IMR-90 (cell line): ENCODE data around the gene ADGRB3. TPM values are rescaled to one million over a fixed set of nuclear protein-coding genes. Genes with fewer than 3 reads are reported as not detected.

Experiments used
- ATAC-seq: fragments of 200-7000 bp; cut with Tn5 transposase; 2 replicates; pipeline ENCODE4 v1.9.1; 2020; ENCODE audit warnings: low read depth, mild to moderate bottlenecking, moderate library complexity
- BruUV-seq: library from RNA; stranded (reverse); fragments of 400-500 nt; replicated peaks from 2 replicates; lab custom pipeline; 2021; lab: Mats Ljungman, UMichigan
- CTCF ChIA-PET: fragments of 300-600 bp; formaldehyde crosslinking; extraction: SDS; loops from one replicate; lab custom pipeline; 2021; ENCODE audit warnings: antibody characterized with exemption; lab: Yijun Ruan, JAX
- POLR2A ChIA-PET: fragments of 300-600 bp; sonication (Branson Sonifier 250); formaldehyde crosslinking; loops from one replicate; lab custom pipeline; 2022; ENCODE audit warnings: antibody characterized with exemption; ENCODE audit not compliant: unreplicated experiment; lab: Charles Lee
- DNase-seq: peaks from one replicate; pipeline ENCODE4 v3.0.0; 2013
- H2AFZ ChIP-seq: replicated peaks from 2 replicates; pipeline ENCODE3; 2013; ENCODE audit warnings: low read length, mild to moderate bottlenecking; ENCODE audit not compliant: poor library complexity
- H2AK5ac ChIP-seq: 2 replicates; pipeline ENCODE4 v1.6.1; 2013; ENCODE audit warnings: low read depth, low read length, inconsistent platforms
- H2AK9ac ChIP-seq: replicated peaks from 2 replicates; pipeline ENCODE3; 2013; ENCODE audit warnings: mild to moderate bottlenecking, low read depth, low read length, moderate library complexity; ENCODE audit not compliant: poor library complexity
- H2BK120ac ChIP-seq: 2 replicates; pipeline ENCODE4 v1.6.1; 2013; ENCODE audit warnings: low read depth, low read length, inconsistent platforms
- H2BK15ac ChIP-seq: 3 replicates; pipeline ENCODE4 v1.6.1; 2013; ENCODE audit warnings: low read depth, low read length, inconsistent platforms
- H2BK20ac ChIP-seq: 2 replicates; pipeline ENCODE4 v1.6.1; 2013; ENCODE audit warnings: low read depth, mild to moderate bottlenecking, inconsistent platforms, low read length, moderate library complexity
- H2BK5ac ChIP-seq: 2 replicates; pipeline ENCODE4 v1.6.1; 2013; ENCODE audit warnings: mild to moderate bottlenecking, low read depth, low read length, inconsistent platforms; ENCODE audit not compliant: poor library complexity, severe bottlenecking
- H3K14ac ChIP-seq: replicated peaks from 2 replicates; pipeline ENCODE4 v1.6.1; 2013; ENCODE audit warnings: low read depth, low read length, inconsistent platforms
- H3K18ac ChIP-seq: 2 replicates; pipeline ENCODE4 v1.6.1; 2013; ENCODE audit warnings: low read depth, low read length, control low read depth
- H3K23ac ChIP-seq: 2 replicates; pipeline ENCODE4 v1.6.1; 2013; ENCODE audit warnings: low read depth, low read length, inconsistent platforms
- H3K27ac ChIP-seq: 2 replicates; pipeline ENCODE4 v1.5.1; 2013; ENCODE audit warnings: mild to moderate bottlenecking, control low read depth, low read length; ENCODE audit not compliant: insufficient read depth
- H3K27me3 ChIP-seq: 2 replicates; pipeline ENCODE4 v1.6.1; 2013; ENCODE audit warnings: low read length; ENCODE audit not compliant: control insufficient read depth, insufficient read depth
- H3K36me3 ChIP-seq: 2 replicates; pipeline ENCODE4 v1.6.1; 2013; ENCODE audit warnings: low read length, mixed read lengths; ENCODE audit not compliant: control insufficient read depth, insufficient read depth
- H3K4ac ChIP-seq: 2 replicates; pipeline ENCODE4 v1.6.1; 2013; ENCODE audit warnings: low read depth, low read length, inconsistent platforms
- H3K4me1 ChIP-seq: 2 replicates; pipeline ENCODE4 v1.6.1; 2013; ENCODE audit warnings: low read length, mixed read lengths; ENCODE audit not compliant: control insufficient read depth, insufficient read depth
- H3K4me2 ChIP-seq: 2 replicates; pipeline ENCODE4 v1.6.1; 2013; ENCODE audit warnings: low read depth, mild to moderate bottlenecking, control low read depth, low read length, moderate library complexity
- H3K4me3 ChIP-seq: 2 replicates; pipeline ENCODE4 v1.5.1; 2013; ENCODE audit warnings: low read depth, mild to moderate bottlenecking, control low read depth, low read length, moderate library complexity; ENCODE audit not compliant: insufficient read depth
- H3K56ac ChIP-seq: 2 replicates; pipeline ENCODE4 v1.6.1; 2013; ENCODE audit warnings: low read length, inconsistent platforms; ENCODE audit not compliant: insufficient read depth; ENCODE audit errors: extremely low read depth
- H3K79me1 ChIP-seq, 2 experiments: 2 replicates each; pipeline ENCODE4 v1.6.1; 2013; ENCODE audit warnings: low read length in 2 of 2, inconsistent platforms in 1 of 2, low read depth in 1 of 2
- H3K9ac ChIP-seq: 2 replicates; pipeline ENCODE4 v1.6.1; 2013; ENCODE audit warnings: low read depth, low read length, control low read depth
- H3K9me1 ChIP-seq: 2 replicates; pipeline ENCODE4 v1.6.1; 2013; ENCODE audit warnings: low read length, inconsistent platforms; ENCODE audit not compliant: insufficient read depth
- H3K9me3 ChIP-seq: 2 replicates; pipeline ENCODE4 v1.6.1; 2013; ENCODE audit warnings: low read length; ENCODE audit not compliant: control insufficient read depth, insufficient read depth
- H4K20me1 ChIP-seq: 2 replicates; pipeline ENCODE4 v1.6.1; 2013; ENCODE audit warnings: low read length, inconsistent platforms; ENCODE audit not compliant: insufficient read depth
- H4K5ac ChIP-seq: 2 replicates; pipeline ENCODE4 v1.6.1; 2013; ENCODE audit warnings: mild to moderate bottlenecking, low read depth, low read length, control low read depth
- H4K8ac ChIP-seq, 2 experiments: 2 replicates each; pipeline ENCODE4 v1.6.1; 2013; ENCODE audit warnings: low read depth in 2 of 2, low read length in 2 of 2, control low read depth in 1 of 2, inconsistent platforms in 1 of 2
- H4K91ac ChIP-seq: 2 replicates; pipeline ENCODE4 v1.6.1; 2013; ENCODE audit warnings: low read depth, low read length, inconsistent platforms; ENCODE audit not compliant: insufficient read depth
- BHLHE40 ChIP-seq: fragments of 150-350 bp; IDR thresholded peaks from 2 replicates; pipeline ENCODE4 v1.6.1; 2016; ENCODE audit warnings: mild to moderate bottlenecking, low read depth, low read length
- CHD1 ChIP-seq: IDR thresholded peaks from 2 replicates; pipeline ENCODE4 v1.6.1; 2012; ENCODE audit warnings: low read depth, low read length, improper control_type of control experiment
- FOS ChIP-seq: fragments of 150-350 bp; IDR thresholded peaks from 2 replicates; pipeline ENCODE4 v1.6.1; 2016; ENCODE audit warnings: low read depth, low read length
- MAFK ChIP-seq: IDR thresholded peaks from 2 replicates; pipeline ENCODE4 v1.6.1; 2012; ENCODE audit warnings: low read depth, low read length, improper control_type of control experiment
- MAZ ChIP-seq: IDR thresholded peaks from 2 replicates; pipeline ENCODE4 v1.6.1; 2012; ENCODE audit warnings: low read depth, mild to moderate bottlenecking, low read length, improper control_type of control experiment, moderate library complexity, borderline replicate concordance
- MXI1 ChIP-seq: IDR thresholded peaks from 2 replicates; pipeline ENCODE4 v1.6.1; 2012; ENCODE audit warnings: low read depth, mild to moderate bottlenecking, low read length, moderate library complexity, borderline replicate concordance
- NFE2L2 ChIP-seq: fragments of 150-350 bp; IDR thresholded peaks from 2 replicates; pipeline ENCODE4 v1.6.1; 2016; ENCODE audit warnings: low read depth, mild to moderate bottlenecking, low read length
- RAD21 ChIP-seq: IDR thresholded peaks from 2 replicates; pipeline ENCODE4 v1.6.1; 2012; ENCODE audit warnings: low read length, improper control_type of control experiment
- RCOR1 ChIP-seq: IDR thresholded peaks from 2 replicates; pipeline ENCODE4 v1.6.1; 2012; ENCODE audit warnings: mild to moderate bottlenecking, low read length, improper control_type of control experiment; ENCODE audit not compliant: insufficient replicate concordance
- RFX5 ChIP-seq: IDR thresholded peaks from 2 replicates; pipeline ENCODE4 v1.8.0; 2012; ENCODE audit warnings: low read depth, mild to moderate bottlenecking, low read length, moderate library complexity
- SMC3 ChIP-seq: fragments of 150-350 bp; IDR thresholded peaks from 2 replicates; pipeline ENCODE4 v1.6.1; 2016; ENCODE audit warnings: low read depth, mild to moderate bottlenecking, antibody characterized with exemption, low read length, moderate library complexity
- WGBS, 2 experiments: methylation state at CpG; one replicate each; pipeline versions ENCODE4 v1.1.5 to v1.1.7; 2013; ENCODE audit warnings: missing lambda C conversion rate in 2 of 2; ENCODE audit not compliant: insufficient read length in 1 of 2; ENCODE audit errors: extremely low coverage in 2 of 2; 5-methylcytosine and 5-hydroxymethylcytosine counted together
- dilution Hi-C: fragments of 300-500 bp; cut with HindIII; formaldehyde crosslinking; loops from one replicate; pipeline ENCODE4 v1.14.3; 2018; ENCODE audit warnings: low sequenced_read_pairs; ENCODE audit not compliant: unreplicated experiment
- in situ Hi-C: fragments of 300-500 bp; cut with MboI; formaldehyde crosslinking; loops from 3 replicates; pipeline ENCODE4 v1.14.3; 2019; ENCODE audit warnings: low sequenced_read_pairs, inconsistent platforms, mixed read lengths
- intact Hi-C: fragments of 100-400 bp; cut with micrococcal nuclease; formaldehyde crosslinking; loops from 2 replicates; pipeline ENCODE4 v1.10.0; 2022
- polyA plus RNA-seq, 3 experiments: library from polyadenylated mRNA; depleted of rRNA; stranded (reverse); fragments of >200 nt; gene quantifications; 2 replicates each; pipeline ENCODE4 v1.2.3, GENCODE V29; 2012; ENCODE audit warnings: low replicate concordance in 1 of 3
- total RNA-seq: library from RNA; depleted of rRNA; stranded (reverse); fragments of >200 nt; gene quantifications from 2 replicates; pipeline ENCODE4 v1.2.3, GENCODE V29; 2012
- TF ChIP-seq, protein P1 (sequence below): fragments of 150-350 bp; IDR thresholded peaks from 2 replicates; pipeline ENCODE4 v1.6.1; 2017; ENCODE audit warnings: mild to moderate bottlenecking, antibody characterized with exemption, low read length, low read depth
- TF ChIP-seq, protein P2 (sequence below): conservative IDR thresholded peaks from 2 replicates; pipeline ENCODE4 v1.5.1; 2012; ENCODE audit warnings: mild to moderate bottlenecking, low read depth, low read length, improper control_type of control experiment
- TF ChIP-seq, protein P3 (sequence below): fragments of 150-350 bp; IDR thresholded peaks from 2 replicates; pipeline ENCODE4 v1.6.1; 2016; ENCODE audit warnings: low read depth, mild to moderate bottlenecking, low read length, moderate library complexity, borderline replicate concordance

ADGRB3 gene
- total and polyA plus RNA-seq, 2 of the 4 experiments (the other 2 are of a cell fraction), result not detected

DNA sequence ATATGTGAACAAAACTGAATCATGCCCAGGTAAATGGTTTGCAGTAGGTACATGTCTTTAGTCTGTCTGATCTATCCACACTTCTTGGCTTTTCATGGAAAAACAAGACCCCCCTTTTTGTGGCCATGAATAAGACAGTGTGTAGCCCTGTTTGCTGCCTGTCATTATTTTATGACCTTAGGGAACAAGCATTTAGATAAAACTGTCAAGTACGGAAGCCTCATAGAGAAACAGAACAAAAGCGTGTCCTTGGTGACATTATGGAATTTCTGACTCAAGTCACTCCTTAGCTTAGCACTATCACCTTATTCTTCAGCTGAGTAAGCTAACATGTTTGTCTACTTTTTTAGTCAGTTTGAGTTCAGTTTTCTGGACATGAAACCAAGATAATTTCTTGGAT, 476.2 kb downstream of the ADGRB3 start:
- H3K27me3 ChIP-seq, result no peaks in the 10 kb centered on the region
- intact Hi-C loops, result no loop called here

More for the DNA sequence above, 476.2 kb downstream of the ADGRB3 start:
- no peak overlapping the region for H4K91ac ChIP-seq
- no peaks in the 10 kb centered on the region for H3K9me1 ChIP-seq
- dilution Hi-C loops, result no loop called here
- H3K56ac ChIP-seq, result no peak overlapping the region
- no peak overlapping the region for H2AFZ ChIP-seq
- H3K4ac ChIP-seq, result no peak overlapping the region
- no TSS peak for BruUV-seq
- no peak overlapping the region for H3K18ac ChIP-seq
- in situ Hi-C loops, result no loop called here
- no peaks in the 10 kb centered on the region for H3K36me3 ChIP-seq
- H2BK5ac ChIP-seq, result no peak overlapping the region
- no peaks in the 10 kb centered on the region for H3K4me1 ChIP-seq
- H2BK120ac ChIP-seq, result no peak overlapping the region
- no peak overlapping the region for H3K4me2 ChIP-seq
- no peak overlapping the region for H3K27ac ChIP-seq
- H3K23ac ChIP-seq, result no peak overlapping the region
- H3K14ac ChIP-seq, result no peak overlapping the region
- H2BK15ac ChIP-seq, result no peak overlapping the region
- TF ChIP-seq CHD1 (no peak), RFX5 (no peak), RAD21 (no peak), MAFK (no peak), MXI1 (no peak), BHLHE40 (no peak), FOS (no peak), NFE2L2 (no peak), MAZ (no peak), RCOR1 (no peak), SMC3 (no peak)
- TF ChIP-seq, protein P1, sequence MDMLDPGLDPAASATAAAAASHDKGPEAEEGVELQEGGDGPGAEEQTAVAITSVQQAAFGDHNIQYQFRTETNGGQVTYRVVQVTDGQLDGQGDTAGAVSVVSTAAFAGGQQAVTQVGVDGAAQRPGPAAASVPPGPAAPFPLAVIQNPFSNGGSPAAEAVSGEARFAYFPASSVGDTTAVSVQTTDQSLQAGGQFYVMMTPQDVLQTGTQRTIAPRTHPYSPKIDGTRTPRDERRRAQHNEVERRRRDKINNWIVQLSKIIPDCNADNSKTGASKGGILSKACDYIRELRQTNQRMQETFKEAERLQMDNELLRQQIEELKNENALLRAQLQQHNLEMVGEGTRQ, result no peak
- TF ChIP-seq, protein P2, sequence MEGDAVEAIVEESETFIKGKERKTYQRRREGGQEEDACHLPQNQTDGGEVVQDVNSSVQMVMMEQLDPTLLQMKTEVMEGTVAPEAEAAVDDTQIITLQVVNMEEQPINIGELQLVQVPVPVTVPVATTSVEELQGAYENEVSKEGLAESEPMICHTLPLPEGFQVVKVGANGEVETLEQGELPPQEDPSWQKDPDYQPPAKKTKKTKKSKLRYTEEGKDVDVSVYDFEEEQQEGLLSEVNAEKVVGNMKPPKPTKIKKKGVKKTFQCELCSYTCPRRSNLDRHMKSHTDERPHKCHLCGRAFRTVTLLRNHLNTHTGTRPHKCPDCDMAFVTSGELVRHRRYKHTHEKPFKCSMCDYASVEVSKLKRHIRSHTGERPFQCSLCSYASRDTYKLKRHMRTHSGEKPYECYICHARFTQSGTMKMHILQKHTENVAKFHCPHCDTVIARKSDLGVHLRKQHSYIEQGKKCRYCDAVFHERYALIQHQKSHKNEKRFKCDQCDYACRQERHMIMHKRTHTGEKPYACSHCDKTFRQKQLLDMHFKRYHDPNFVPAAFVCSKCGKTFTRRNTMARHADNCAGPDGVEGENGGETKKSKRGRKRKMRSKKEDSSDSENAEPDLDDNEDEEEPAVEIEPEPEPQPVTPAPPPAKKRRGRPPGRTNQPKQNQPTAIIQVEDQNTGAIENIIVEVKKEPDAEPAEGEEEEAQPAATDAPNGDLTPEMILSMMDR, result no peak
- TF ChIP-seq, protein P3, sequence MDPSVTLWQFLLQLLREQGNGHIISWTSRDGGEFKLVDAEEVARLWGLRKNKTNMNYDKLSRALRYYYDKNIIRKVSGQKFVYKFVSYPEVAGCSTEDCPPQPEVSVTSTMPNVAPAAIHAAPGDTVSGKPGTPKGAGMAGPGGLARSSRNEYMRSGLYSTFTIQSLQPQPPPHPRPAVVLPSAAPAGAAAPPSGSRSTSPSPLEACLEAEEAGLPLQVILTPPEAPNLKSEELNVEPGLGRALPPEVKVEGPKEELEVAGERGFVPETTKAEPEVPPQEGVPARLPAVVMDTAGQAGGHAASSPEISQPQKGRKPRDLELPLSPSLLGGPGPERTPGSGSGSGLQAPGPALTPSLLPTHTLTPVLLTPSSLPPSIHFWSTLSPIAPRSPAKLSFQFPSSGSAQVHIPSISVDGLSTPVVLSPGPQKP, result no peak
- POLR2A ChIA-PET, result no interaction called here
- H4K20me1 ChIP-seq, result no peaks in the 10 kb centered on the region
- H2AK9ac ChIP-seq, result no peak overlapping the region
- H4K5ac ChIP-seq, result no peak overlapping the region
- H2BK20ac ChIP-seq, result no peak overlapping the region
- H3K79me1 ChIP-seq, result no peaks in the 10 kb centered on the region
- no peaks in the 10 kb centered on the region for H3K9me3 ChIP-seq
- no peak overlapping the region for H3K9ac ChIP-seq
- CTCF ChIA-PET, result no interaction called here
- WGBS, 2 experiments, result no CpG with 5 or more reads among the region's 2 CpGs
- ATAC-seq (no peak), DNase-seq (no peak)
- no peak overlapping the region for H2AK5ac ChIP-seq
- H4K8ac ChIP-seq, result no peak overlapping the region
- H3K4me3 ChIP-seq, result no peak overlapping the region
